Measurements from ENCODE around the gene CFAP54. TPM values are rescaled to one million over a fixed set of nuclear protein-coding genes. Genes with fewer than 3 reads are reported as not detected.
"Not testable (repeated sequence)": the region's sequence is repeated elsewhere in the genome, so short reads cannot be mapped to it uniquely, and the experiment has no call there.

Gene CFAP54
- total RNA-seq = 0.13 TPM
- long read RNA-seq = 0 reads

GRCh38 chr12:96489392-96490056, at the start of gene CFAP54:
Gene CFAP54 (plus strand): TSS chr12:96489577. CDS start chr12:96489610, 33 bp downstream.
- ATAC-seq (ENCODE audit: poor library complexity) (peak; percentile 99), DNase-seq (peak; percentile 97)
- intact Hi-C loops (cut with DNase I) = loop anchor here (10.0 kb wide), 2 partner anchors 85 to 185 kb away; partner anchors contain the start of gene CDK17

DNA sequence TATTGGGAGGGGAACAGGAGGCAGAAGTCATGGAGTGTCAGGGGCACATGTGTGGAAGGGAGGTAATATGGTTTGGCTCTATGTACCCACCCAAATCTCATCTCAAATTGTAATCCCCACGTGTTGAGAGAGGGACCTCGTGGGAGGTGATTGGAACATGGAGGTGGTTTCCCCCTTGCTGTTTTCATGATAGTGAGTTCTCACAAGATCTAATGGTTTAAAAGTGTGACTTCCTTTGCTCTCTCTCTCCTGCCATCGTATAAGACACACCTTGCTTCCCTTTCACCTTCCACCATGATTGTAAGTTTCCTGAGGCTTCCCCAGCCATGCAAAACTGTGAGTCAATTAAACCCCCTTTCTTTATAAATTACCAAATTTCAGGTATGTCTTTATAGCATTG, 47.6 kb upstream of the CFAP54 start:
- ATAC-seq (ENCODE audit: poor library complexity) (no peak), DNase-seq (no peak)
- intact Hi-C loops (cut with DNase I) = no loop called here

GRCh38 chr12:96442906-96443305, 46.5 kb upstream of the CFAP54 start:
- intact Hi-C loops (cut with DNase I) = no loop called here
- ATAC-seq (ENCODE audit: poor library complexity) (no peak), DNase-seq (no peak)

DNA sequence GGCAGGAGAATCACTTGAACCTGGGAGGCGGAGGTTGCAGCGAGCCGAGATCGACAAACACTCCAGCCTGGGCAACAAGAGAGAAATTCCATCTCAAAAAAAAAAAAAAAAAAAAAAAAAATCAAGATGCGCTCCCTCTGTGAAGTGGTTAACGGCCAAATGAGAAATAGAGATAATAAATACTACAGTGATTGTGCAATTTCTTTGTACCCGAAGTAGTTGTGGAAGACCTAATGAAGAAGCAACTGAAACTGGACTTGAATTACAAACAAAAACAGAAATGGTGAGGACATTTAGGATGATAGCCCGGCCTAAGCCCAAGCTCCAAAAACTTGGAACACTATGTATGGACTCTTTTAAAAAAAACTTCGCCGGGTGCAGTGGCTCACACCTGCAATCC, 45.0 kb upstream of the CFAP54 start:
- DNase-seq (no peak), ATAC-seq (ENCODE audit: poor library complexity) (no peak)
- intact Hi-C loops (cut with DNase I) = no loop called here

GRCh38 chr12:96445691-96446583, 43.4 kb upstream of the CFAP54 start:
- intact Hi-C loops (cut with DNase I) = no loop called here
- DNase-seq (no peak), ATAC-seq (ENCODE audit: poor library complexity) (peak; percentile 79)

DNA sequence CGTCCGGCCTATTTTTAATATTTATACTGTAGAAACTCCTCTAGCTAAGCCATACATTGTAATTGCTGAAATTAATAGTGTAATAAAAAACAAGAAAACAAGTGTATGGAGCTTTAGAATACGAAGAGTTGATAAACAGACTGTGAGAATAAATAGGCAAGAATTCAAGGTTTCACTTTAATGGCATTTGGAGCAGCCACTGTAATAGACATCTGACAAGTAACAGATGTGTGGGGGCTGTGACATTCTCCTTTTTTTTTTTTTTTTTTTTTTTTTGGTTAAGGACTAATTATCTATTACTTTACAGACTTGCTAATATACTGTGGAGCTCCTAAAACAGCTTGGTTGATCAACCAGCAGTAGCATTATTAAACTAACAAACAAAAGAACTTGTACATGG, 42.1 kb upstream of the CFAP54 start:
- no peak for ATAC-seq (ENCODE audit: poor library complexity)
- intact Hi-C loops (cut with DNase I) = no loop called here
- no peak for DNase-seq

DNA sequence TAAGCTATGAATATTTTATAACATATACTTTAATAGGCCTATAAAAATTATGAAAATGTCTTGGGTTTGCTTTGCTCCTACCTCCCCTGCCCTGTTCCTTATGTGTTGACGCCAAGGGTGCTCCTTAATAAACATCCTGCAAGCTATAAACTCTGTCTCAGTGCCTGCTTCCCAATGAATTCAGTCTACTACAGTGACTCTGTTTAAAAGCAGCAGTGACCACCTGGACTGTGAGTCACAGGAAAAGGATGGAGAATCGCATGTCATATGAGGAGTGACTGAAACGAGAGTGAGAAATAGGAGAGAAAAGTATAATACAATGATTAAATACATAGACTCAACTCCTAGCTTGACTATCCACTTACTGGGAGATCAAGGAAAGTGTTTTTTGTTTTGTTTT, 41.1 kb upstream of the CFAP54 start:
- ATAC-seq (ENCODE audit: poor library complexity) = no peak
- intact Hi-C loops (cut with DNase I) = no loop called here
- DNase-seq = no peak

GRCh38 chr12:96452261-96452922, 37.0 kb upstream of the CFAP54 start:
- DNase-seq = no peak
- intact Hi-C loops (cut with DNase I) = no loop called here
- ATAC-seq (ENCODE audit: poor library complexity) = no peak

DNA sequence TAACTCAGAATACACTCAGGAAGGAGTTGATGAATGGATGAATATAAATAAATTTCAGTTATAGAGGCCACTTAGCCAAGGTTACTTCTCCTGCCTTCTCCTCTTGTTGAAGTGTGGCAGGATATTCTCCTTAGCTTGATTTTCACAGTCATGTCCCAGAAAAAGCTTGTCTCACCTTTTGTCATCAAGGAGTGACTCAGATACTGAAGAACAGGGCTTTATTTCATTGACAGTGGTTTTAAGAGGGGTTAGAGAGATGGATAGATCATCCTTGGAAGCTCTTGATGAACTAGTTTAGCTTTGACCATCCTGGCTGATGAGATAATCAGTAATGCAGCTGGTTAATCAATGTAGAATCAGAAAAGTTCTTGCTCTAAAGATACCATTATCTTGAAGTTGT, 35.0 kb upstream of the CFAP54 start:
- intact Hi-C loops (cut with DNase I) = no loop called here
- DNase-seq = no peak
- ATAC-seq (ENCODE audit: poor library complexity) = no peak

GRCh38 chr12:96456265-96456974, 33.0 kb upstream of the CFAP54 start:
- intact Hi-C loops (cut with DNase I) = no loop called here
- DNase-seq (no peak), ATAC-seq (ENCODE audit: poor library complexity) (no peak)

GRCh38 chr12:96457191-96457930, 32.0 kb upstream of the CFAP54 start:
- DNase-seq (no peak), ATAC-seq (ENCODE audit: poor library complexity) (no peak)
- intact Hi-C loops (cut with DNase I) = no loop called here

DNA sequence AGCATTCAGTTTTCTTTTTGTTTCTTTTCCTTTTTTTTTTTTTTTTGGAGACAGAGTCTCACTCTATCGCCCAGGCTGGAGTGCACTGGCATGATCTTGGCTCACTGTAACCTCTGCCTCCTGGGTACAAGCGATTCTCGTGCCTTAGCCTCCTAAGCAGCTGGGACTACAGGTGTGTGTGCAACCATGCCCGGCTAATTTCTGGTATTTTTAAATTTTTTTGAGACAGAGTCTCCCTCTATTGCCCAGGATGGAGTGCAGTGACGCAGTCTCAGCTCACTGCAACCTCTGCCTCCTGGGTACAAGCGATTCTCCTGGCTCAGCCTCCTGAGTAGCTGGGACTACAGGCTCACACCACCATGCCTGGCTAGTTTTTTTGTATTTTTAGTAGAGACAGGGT, 30.1 kb upstream of the CFAP54 start:
- ATAC-seq (ENCODE audit: poor library complexity); DNase-seq; intact Hi-C loops (cut with DNase I): not testable (repeated sequence)

DNA sequence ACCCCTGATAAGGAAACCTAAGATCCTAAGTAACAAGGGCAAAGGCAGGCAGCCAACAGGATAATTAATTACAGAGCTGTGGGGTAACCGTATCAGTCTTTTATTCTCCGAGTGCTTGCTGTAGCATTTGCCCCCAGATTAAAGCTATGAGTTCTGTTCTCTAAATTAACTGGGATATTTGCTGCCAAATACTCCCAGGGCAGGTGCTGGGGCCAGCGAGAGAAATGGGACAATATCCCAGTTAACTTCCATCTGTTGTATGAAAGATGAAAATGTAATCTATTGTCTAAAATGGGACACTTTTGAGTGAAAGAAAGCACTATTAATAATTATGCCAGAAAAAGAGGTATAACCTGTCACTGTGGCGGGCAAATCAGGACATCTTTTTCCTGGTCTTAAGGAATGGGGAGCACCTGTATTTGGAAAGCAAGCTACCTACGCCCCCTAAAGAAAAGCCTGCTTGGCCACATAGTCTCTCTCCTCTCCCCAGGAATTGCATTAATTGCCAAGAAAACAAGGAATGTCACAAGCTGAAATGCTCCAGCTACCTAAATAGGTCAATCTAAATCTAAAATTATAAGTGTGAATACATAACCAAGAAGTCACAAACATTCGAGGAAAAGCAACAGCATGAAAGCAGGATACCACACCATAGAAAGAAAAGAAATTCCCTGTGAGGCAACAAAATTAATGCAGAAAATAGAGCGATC, 26.7 kb upstream of the CFAP54 start:
- ATAC-seq (ENCODE audit: poor library complexity) = no peak
- no peak for DNase-seq
- intact Hi-C loops (cut with DNase I) = no loop called here

GRCh38 chr12:96465896-96466295, 23.5 kb upstream of the CFAP54 start:
- DNase-seq = no peak
- ATAC-seq (ENCODE audit: poor library complexity) = no peak
- intact Hi-C loops (cut with DNase I) = no loop called here

DNA sequence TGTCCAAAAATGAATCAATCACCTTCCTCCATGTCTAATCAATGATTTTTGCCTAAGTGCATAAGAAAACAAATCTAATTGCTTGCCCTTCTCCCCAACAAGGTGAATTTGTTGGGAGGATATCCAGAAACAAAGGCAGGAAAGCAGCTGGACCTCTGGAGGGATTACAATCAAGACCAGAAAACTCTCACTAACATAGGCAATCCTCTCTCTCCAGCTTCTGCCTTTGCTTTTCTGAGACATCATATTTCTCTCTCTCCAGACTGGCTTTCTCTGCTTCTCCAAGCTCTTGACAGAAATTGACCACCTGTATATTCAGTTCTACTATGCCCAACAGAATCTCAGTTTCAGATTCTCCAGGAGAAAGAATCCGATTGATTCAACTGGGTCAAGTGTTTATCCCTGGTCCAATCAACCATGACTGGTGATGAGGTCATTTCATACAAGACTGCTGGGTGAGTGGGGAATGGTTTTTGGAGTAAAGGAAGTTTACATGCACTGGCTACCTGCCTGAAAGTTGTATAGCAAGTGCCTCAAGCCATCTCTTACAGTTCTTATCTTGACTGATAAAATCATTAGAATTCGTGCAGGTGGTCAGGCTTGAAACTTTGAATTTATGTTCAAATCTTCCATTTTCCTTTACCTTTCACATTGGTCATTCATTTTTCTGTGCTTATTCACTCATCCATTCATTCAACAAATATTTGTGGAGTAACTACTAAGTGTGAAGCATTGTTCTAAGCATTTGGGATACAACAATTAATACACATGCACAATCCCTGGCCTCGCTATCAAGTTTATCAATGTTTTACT, 22.2 kb upstream of the CFAP54 start:
- no peak for DNase-seq
- ATAC-seq (ENCODE audit: poor library complexity) = no peak
- intact Hi-C loops (cut with DNase I) = no loop called here

GRCh38 chr12:96471368-96472050, 17.9 kb upstream of the CFAP54 start:
- intact Hi-C loops (cut with DNase I) = no loop called here
- no peak for DNase-seq
- ATAC-seq (ENCODE audit: poor library complexity) = no peak
